OCI-LY1 (cell line): Measurements from ENCODE around the gene FHIT.

Experiments
- H2AFZ ChIP-seq: fragments of 200-600 bp; sonication (generic), shearing (Covaris generic); 2 replicates; pipeline ENCODE4 v1.6.0; 2014; ENCODE audit warnings: antibody characterized with exemption, mild to moderate bottlenecking, low read length
- H3F3A ChIP-seq: fragments of 200-600 bp; sonication (generic), shearing (Covaris generic); 2 replicates; pipeline ENCODE4 v1.6.0; 2014; ENCODE audit warnings: mild to moderate bottlenecking, antibody characterized with exemption, low read length, moderate library complexity; ENCODE audit not compliant: insufficient read depth
- H3K27ac ChIP-seq: fragments of 200-600 bp; sonication (generic); 2 replicates; pipeline ENCODE4 v1.5.1; 2014; ENCODE audit warnings: low read length, mixed run types, mild to moderate bottlenecking, low read depth; ENCODE audit not compliant: poor library complexity, severe bottlenecking
- H3K27me3 ChIP-seq: fragments of 200-600 bp; sonication (generic); 2 replicates; pipeline ENCODE4 v1.6.0; 2014; ENCODE audit warnings: antibody characterized with exemption, mild to moderate bottlenecking, low read length, moderate library complexity; ENCODE audit not compliant: insufficient read depth
- H3K36me3 ChIP-seq: fragments of 200-600 bp; sonication (generic); 2 replicates; pipeline ENCODE4 v1.6.1; 2014; ENCODE audit warnings: mild to moderate bottlenecking, antibody characterized with exemption, low read length, moderate library complexity, mixed read lengths; ENCODE audit not compliant: insufficient read depth
- H3K4me1 ChIP-seq: fragments of 200-600 bp; sonication (generic); 2 replicates; pipeline ENCODE4 v1.5.1; 2014; ENCODE audit warnings: mild to moderate bottlenecking, low read length, moderate library complexity; ENCODE audit not compliant: insufficient read depth, severe bottlenecking
- H3K4me2 ChIP-seq: fragments of 200-600 bp; sonication (generic), shearing (Covaris generic); 2 replicates; pipeline ENCODE4 v1.6.1; 2014; ENCODE audit warnings: low read length
- H3K4me3 ChIP-seq: fragments of 200-600 bp; sonication (generic); 2 replicates; pipeline ENCODE4 v1.5.1; 2014; ENCODE audit warnings: low read length, low read depth, mild to moderate bottlenecking, mixed read lengths; ENCODE audit not compliant: poor library complexity, severe bottlenecking
- H3K79me2 ChIP-seq: fragments of 200-600 bp; shearing (Covaris generic); 2 replicates; pipeline ENCODE4 v1.6.1; 2016; ENCODE audit warnings: mixed run types, low read length, mixed read lengths; ENCODE audit not compliant: insufficient read depth
- H3K9ac ChIP-seq: fragments of 200-600 bp; sonication (generic), shearing (Covaris generic); 2 replicates; pipeline ENCODE4 v1.6.1; 2014; ENCODE audit warnings: mild to moderate bottlenecking, low read length, mixed read lengths
- H3K9me2 ChIP-seq: fragments of 200-600 bp; sonication (generic), shearing (Covaris generic); 2 replicates; pipeline ENCODE4 v1.6.1; 2014; ENCODE audit warnings: low read depth, mild to moderate bottlenecking, low read length, mixed read lengths
- H3K9me3 ChIP-seq: fragments of 200-600 bp; shearing (Covaris generic); 2 replicates; pipeline ENCODE4 v1.6.1; 2014; ENCODE audit warnings: low read length, mixed read lengths
- H4K20me1 ChIP-seq: fragments of 200-600 bp; sonication (generic), shearing (Covaris generic); 2 replicates; pipeline ENCODE4 v1.6.0; 2016; ENCODE audit warnings: mild to moderate bottlenecking, low read length; ENCODE audit not compliant: insufficient read depth
- EZH2 ChIP-seq: fragments of 200-600 bp; sonication (generic), shearing (Covaris generic); IDR thresholded peaks from 2 replicates; pipeline ENCODE4 v1.8.0; 2017; ENCODE audit warnings: borderline replicate concordance, mixed run types, mild to moderate bottlenecking, antibody characterized with exemption, low read length, moderate library complexity, mixed read lengths
- TF ChIP-seq, protein P1 (sequence below): fragments of 200-600 bp; sonication (generic), shearing (Covaris generic); IDR thresholded peaks from 2 replicates; pipeline ENCODE4 v1.5.1; 2017; ENCODE audit warnings: mild to moderate bottlenecking, antibody characterized with exemption, low read length, moderate library complexity, mixed read lengths

FHIT gene

DNA sequence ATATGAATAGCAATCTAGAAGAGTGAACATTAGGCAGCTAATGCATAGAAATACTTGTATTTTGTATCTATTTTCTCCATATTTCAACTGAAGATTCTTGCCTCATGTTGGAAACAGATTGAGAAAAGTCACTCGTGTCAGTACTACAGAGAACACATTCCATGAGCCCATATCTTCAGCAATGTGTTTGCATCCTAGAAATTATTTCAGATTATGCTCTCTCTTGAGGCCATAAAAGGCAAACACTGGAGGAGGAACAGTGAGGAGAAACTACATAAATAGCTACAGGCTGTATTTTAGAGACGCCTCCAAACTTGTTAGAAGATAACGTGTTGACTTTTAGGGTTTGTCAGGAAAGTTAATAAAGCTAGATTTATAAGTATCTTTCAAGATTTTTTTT is 906.9 kb downstream of the FHIT start:
- Histone ChIP-seq H3K9me3 (no peaks in the 10 kb centered on the region), H3K4me3 (no peak overlapping the region), H3K27ac (no peak overlapping the region), H3K36me3 (no peaks in the 10 kb centered on the region), H3F3A (no peaks in the 10 kb centered on the region), H4K20me1 (no peaks in the 10 kb centered on the region), H2AFZ (no peak overlapping the region), H3K9me2 (no peaks in the 10 kb centered on the region), H3K4me1 (no peaks in the 10 kb centered on the region), H3K4me2 (no peak overlapping the region), H3K27me3 (no peaks in the 10 kb centered on the region), H3K9ac (no peak overlapping the region), H3K79me2 (no peaks in the 10 kb centered on the region)
- TF ChIP-seq, protein P1, sequence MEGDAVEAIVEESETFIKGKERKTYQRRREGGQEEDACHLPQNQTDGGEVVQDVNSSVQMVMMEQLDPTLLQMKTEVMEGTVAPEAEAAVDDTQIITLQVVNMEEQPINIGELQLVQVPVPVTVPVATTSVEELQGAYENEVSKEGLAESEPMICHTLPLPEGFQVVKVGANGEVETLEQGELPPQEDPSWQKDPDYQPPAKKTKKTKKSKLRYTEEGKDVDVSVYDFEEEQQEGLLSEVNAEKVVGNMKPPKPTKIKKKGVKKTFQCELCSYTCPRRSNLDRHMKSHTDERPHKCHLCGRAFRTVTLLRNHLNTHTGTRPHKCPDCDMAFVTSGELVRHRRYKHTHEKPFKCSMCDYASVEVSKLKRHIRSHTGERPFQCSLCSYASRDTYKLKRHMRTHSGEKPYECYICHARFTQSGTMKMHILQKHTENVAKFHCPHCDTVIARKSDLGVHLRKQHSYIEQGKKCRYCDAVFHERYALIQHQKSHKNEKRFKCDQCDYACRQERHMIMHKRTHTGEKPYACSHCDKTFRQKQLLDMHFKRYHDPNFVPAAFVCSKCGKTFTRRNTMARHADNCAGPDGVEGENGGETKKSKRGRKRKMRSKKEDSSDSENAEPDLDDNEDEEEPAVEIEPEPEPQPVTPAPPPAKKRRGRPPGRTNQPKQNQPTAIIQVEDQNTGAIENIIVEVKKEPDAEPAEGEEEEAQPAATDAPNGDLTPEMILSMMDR, result no peak

DNA sequence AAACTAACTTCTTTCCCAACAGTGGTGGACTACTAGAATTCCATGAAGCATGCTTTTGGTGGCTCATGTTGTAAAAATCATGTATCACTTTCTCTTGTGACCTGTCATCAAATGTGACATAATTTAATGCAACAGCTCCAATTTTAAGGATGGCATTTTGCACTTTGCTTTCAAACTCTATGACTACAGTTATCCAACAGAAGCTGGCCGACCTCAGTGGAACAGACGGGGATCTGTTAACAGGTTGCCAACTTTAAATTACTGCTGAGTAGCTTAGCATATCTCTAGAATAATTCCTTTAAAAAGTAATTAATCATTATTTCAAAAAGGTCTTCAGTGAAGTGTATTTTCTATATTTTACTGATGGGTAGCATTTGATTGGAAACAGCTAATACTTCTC is 907.4 kb downstream of the FHIT start:
- Histone ChIP-seq H3K27ac (no peak overlapping the region), H3K36me3 (no peaks in the 10 kb centered on the region), H3K9ac (no peak overlapping the region), H3K9me3 (no peaks in the 10 kb centered on the region), H3K4me2 (no peak overlapping the region), H3K9me2 (no peaks in the 10 kb centered on the region), H3K79me2 (no peaks in the 10 kb centered on the region), H3F3A (no peaks in the 10 kb centered on the region), H2AFZ (no peak overlapping the region), H4K20me1 (no peaks in the 10 kb centered on the region), H3K4me3 (no peak overlapping the region), H3K27me3 (no peaks in the 10 kb centered on the region), H3K4me1 (no peaks in the 10 kb centered on the region)
- TF ChIP-seq, protein P1, result no peak
- no peak for TF ChIP-seq EZH2

DNA sequence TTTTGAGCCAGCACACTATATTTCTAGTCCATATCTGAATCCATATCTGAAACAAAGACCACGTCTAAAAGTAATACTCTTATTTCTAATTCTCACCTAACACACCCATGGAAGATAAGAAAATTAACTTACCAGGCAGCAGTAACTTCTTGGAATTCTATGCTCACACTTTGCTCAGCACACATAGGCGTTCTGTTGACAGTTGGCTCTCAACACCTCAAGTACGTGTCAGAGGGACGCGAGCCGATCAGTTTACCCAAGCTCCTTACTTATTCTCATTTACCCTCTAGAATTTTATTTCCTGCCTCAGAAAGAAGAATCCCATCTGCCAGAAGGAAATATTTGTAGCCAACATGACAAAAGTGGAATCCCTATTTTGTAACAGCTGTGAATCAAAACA is 911.9 kb downstream of the FHIT start:
- Histone ChIP-seq H3K4me2 (no peak overlapping the region), H3K9me2 (no peaks in the 10 kb centered on the region), H4K20me1 (no peaks in the 10 kb centered on the region), H3K9ac (no peak overlapping the region), H3K27ac (no peak overlapping the region), H3K27me3 (no peaks in the 10 kb centered on the region), H3K79me2 (no peaks in the 10 kb centered on the region), H3K4me1 (no peaks in the 10 kb centered on the region), H3K9me3 (no peaks in the 10 kb centered on the region), H2AFZ (no peak overlapping the region), H3F3A (no peaks in the 10 kb centered on the region), H3K4me3 (no peak overlapping the region), H3K36me3 (no peaks in the 10 kb centered on the region)
- no peak for TF ChIP-seq EZH2

DNA sequence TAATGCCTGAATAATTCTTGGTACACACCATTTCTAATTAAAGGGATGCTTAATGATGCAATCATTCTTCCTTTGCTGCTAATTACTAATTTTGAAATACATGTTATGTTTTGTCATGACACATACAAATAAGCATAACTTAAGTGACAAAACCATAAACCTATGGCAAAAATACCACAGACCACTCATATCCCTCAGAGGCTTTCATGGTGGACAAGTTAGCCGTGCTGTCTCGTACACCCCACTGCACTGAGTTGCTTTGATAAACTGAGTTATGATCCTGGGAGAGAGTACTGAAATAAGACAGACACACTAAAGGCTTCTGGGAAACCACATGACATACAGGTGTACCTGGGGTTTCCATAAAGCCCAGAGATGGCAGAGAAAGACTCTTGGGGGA is 913.8 kb downstream of the FHIT start:
- H3K4me1 ChIP-seq, result no peaks in the 10 kb centered on the region
- H3K36me3 ChIP-seq, result no peaks in the 10 kb centered on the region
- no peak overlapping the region for H2AFZ ChIP-seq
- TF ChIP-seq, protein P1, result no peak
- no peak for TF ChIP-seq EZH2
- H4K20me1 ChIP-seq, result no peaks in the 10 kb centered on the region
- no peak overlapping the region for H3K4me2 ChIP-seq
- H3K9me2 ChIP-seq, result no peaks in the 10 kb centered on the region
- no peaks in the 10 kb centered on the region for H3K79me2 ChIP-seq
- H3K4me3 ChIP-seq, result no peak overlapping the region
- no peaks in the 10 kb centered on the region for H3K9me3 ChIP-seq
- H3K9ac ChIP-seq, result no peak overlapping the region
- no peaks in the 10 kb centered on the region for H3K27me3 ChIP-seq
- H3K27ac ChIP-seq, result no peak overlapping the region
- H3F3A ChIP-seq, result no peaks in the 10 kb centered on the region
